Stomach (tissue), 9 donors: ENCODE data around the gene AGBL4. TPM values are rescaled to one million over a fixed set of nuclear protein-coding genes. Genes with fewer than 3 reads are reported as not detected.

Source experiments
- DNase-seq, 2 donors: peaks; one replicate each; pipeline versions ENCODE4 v3.0.0 to v3.0.0-alpha.2; 2013 to 2019
- H3K27ac ChIP-seq, 5 donors: fragments of 200-600 bp in 4 of 5; sonication (generic) in 4 of 5; one replicate each; pipeline ENCODE4 v1.5.1; 2013 to 2019; ENCODE audit warnings: mild to moderate bottlenecking in 1 of 5, moderate library complexity in 1 of 5
- H3K27me3 ChIP-seq, 3 donors: fragments of 200-600 bp; sonication (generic); one replicate each; pipeline ENCODE4 v1.5.1; 2017 to 2019; ENCODE audit warnings: mixed run types in 1 of 3
- H3K36me3 ChIP-seq, 4 donors: fragments of 200-600 bp; sonication (generic); 1 replicate in 3 of 4; 2 replicates in 1 of 4; pipeline ENCODE4 v1.5.1; 2016 to 2019
- H3K4me1 ChIP-seq, 4 donors: fragments of 200-600 bp; sonication (generic); one replicate each; pipeline ENCODE4 v1.5.1; 2016 to 2019
- H3K4me3 ChIP-seq, 4 donors: fragments of 200-600 bp; sonication (generic) in 3 of 4; one replicate each; pipeline ENCODE4 v1.5.1; 2016 to 2019; ENCODE audit warnings: mild to moderate bottlenecking in 1 of 4
- H3K9me3 ChIP-seq, 4 donors: fragments of 200-600 bp; sonication (generic); one replicate each; pipeline ENCODE4 v1.5.1; 2016 to 2019
- EP300 ChIP-seq: sonication (generic); formaldehyde crosslinking; IDR thresholded peaks from one replicate; pipeline ENCODE4 v1.6.1; 2017; ENCODE audit warnings: antibody characterized with exemption
- POLR2A ChIP-seq, 4 donors: fragments of 450-650 bp; IDR thresholded peaks; one replicate each; pipeline ENCODE4 v1.6.1; 2016; ENCODE audit warnings: antibody characterized with exemption in 4 of 4, control low read depth in 2 of 4, mild to moderate bottlenecking in 1 of 4, moderate library complexity in 1 of 4
- POLR2AphosphoS5 ChIP-seq, 3 donors: sonication (generic); formaldehyde crosslinking; IDR thresholded peaks; one replicate each; pipeline ENCODE4 v1.6.1; 2016; ENCODE audit warnings: antibody characterized with exemption in 3 of 3
- WGBS, 5 donors: extraction: QIAGEN DNeasy Blood & Tissue Kit in 3 of 5; methylation state at CpG; one replicate each; pipeline versions ENCODE4 v1.1.5 to v1.1.7; 2013 to 2018; 5-methylcytosine and 5-hydroxymethylcytosine counted together
- intact Hi-C: fragments of 100-400 bp; cut with DNase I; formaldehyde crosslinking; loops from one replicate; pipeline ENCODE4 v1.15.1; 2023; ENCODE audit warnings: low total_unique reads
- polyA plus RNA-seq, 3 donors: library from polyadenylated mRNA; stranded (reverse); fragments of 200-250 nt; gene quantifications; one replicate each; pipeline ENCODE4 v1.2.3, GENCODE V29; 2013
- total RNA-seq, 5 donors: library from RNA; depleted of rRNA; stranded (reverse); fragments of >200 nt; gene quantifications; one replicate each; pipeline versions ENCODE4 v1.1.0 to v1.2.3, GENCODE V29; 2014 to 2016
- TF ChIP-seq, protein P1 (sequence below), 7 experiments: fragments of 450-650 bp in 4 of 7; fragments of 200-600 bp in 3 of 7; sonication (generic) in 3 of 7; IDR thresholded peaks; one replicate each; pipeline ENCODE4 v1.5.1; 2016 to 2019; ENCODE audit warnings: antibody characterized with exemption in 7 of 7, control low read depth in 2 of 7, mild to moderate bottlenecking in 1 of 7
- donor health status: healthy with polysubstance abuse.
- donor health status: Bipolar disorder and iron deficiency.
- donor health status: healthy.

Gene AGBL4
- total and polyA plus RNA-seq, 8 donors, result 0.92 TPM; not detected in 7

DNA sequence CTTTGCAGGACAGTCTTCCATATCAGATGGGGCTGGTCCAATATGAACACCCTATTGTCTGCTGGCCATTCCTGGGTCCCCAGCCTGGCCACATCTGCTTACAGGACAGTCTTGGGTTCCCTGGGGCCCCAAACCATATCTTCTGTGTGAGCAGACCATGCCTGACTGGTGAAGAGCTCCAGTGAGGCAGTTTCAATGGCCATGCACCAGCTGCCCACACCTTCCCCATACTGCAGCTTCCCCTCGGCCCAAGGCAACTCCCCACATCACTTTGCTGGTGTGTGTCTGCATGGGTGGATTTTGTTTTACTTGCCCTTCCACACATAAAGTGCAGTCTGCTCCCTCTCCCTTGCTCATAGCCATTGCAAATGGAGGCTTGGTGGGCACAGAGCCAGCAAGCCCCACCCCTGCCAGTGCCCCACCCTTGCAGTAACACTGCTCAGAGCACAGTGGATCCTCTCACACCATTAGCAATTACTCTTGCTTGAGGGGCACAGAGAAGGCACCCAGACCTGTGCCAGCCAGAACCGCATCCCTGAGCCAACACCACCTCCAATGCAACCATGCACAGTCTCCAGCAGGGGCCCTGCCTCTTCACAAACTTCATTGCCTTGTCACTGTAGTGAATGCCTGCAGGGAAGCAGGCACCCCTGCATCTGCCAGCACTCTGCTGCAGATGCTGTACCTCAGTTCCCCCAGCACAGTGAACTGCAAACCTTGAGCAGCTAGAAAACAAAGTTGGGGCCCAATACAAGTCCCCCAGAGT is 772.6 kb downstream of the AGBL4 start:
- intact Hi-C loops, result no loop called here
- Histone ChIP-seq H3K4me3 (no peak overlapping the region), H3K9me3 (peaks cover 0 to 43% (median 16%) of the 10 kb centered on the region in 4 donors), H3K27ac (no peak overlapping the region), H3K27me3 (no peaks in the 10 kb centered on the region), H3K36me3 (no peaks in the 10 kb centered on the region), H3K4me1 (no peaks in the 10 kb centered on the region)
- WGBS, 5 donors, result 76 to 100% (median 92%) methylated on average over 1 to 2 of the region's 2 CpGs
- TF ChIP-seq POLR2AphosphoS5 (IDR thresholded peaks at IDR 0.05), result no peak
- TF ChIP-seq, protein P1, sequence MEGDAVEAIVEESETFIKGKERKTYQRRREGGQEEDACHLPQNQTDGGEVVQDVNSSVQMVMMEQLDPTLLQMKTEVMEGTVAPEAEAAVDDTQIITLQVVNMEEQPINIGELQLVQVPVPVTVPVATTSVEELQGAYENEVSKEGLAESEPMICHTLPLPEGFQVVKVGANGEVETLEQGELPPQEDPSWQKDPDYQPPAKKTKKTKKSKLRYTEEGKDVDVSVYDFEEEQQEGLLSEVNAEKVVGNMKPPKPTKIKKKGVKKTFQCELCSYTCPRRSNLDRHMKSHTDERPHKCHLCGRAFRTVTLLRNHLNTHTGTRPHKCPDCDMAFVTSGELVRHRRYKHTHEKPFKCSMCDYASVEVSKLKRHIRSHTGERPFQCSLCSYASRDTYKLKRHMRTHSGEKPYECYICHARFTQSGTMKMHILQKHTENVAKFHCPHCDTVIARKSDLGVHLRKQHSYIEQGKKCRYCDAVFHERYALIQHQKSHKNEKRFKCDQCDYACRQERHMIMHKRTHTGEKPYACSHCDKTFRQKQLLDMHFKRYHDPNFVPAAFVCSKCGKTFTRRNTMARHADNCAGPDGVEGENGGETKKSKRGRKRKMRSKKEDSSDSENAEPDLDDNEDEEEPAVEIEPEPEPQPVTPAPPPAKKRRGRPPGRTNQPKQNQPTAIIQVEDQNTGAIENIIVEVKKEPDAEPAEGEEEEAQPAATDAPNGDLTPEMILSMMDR (IDR thresholded peaks at IDR 0.05), result no peak
- TF ChIP-seq POLR2A (IDR thresholded peaks at IDR 0.05), result no peak
- TF ChIP-seq EP300, result no peak
- no peak for DNase-seq

DNA sequence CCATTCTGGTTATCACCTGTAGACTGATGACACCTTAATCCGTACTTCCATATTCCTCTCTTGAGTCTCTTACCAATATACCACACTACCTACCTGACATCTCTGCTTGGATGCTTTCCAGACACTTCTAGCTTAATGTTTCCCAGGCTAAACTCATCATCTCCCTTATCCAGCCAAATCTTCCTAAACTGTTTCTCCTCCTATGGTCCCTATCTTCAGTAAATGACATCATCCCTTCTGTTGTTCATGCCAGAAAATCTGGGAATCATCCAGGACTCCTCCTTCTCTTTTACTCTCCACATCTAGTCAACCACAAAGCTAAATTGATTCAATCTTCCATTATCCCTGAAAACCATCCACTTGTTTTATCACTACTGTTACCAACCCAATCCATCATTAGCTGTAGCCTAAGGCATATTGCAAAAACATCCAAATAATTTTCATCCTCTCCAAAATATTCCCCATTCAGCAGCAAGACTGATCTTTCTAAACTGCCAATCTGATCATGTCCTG is 783.0 kb downstream of the AGBL4 start:
- H3K27me3 ChIP-seq, result no peaks in the 10 kb centered on the region
- 85 to 97% (median 91%) methylated on average over 1 of the region's 1 CpG for WGBS, 5 donors
- no peak overlapping the region for H3K27ac ChIP-seq
- H3K4me1 ChIP-seq, result no peaks in the 10 kb centered on the region
- no peaks in the 10 kb centered on the region for H3K9me3 ChIP-seq
- no peak for DNase-seq
- TF ChIP-seq, protein P1 (IDR thresholded peaks at IDR 0.05), result no peak
- H3K36me3 ChIP-seq, result no peaks in the 10 kb centered on the region
- H3K4me3 ChIP-seq, result no peak overlapping the region
- intact Hi-C loops, result no loop called here

DNA sequence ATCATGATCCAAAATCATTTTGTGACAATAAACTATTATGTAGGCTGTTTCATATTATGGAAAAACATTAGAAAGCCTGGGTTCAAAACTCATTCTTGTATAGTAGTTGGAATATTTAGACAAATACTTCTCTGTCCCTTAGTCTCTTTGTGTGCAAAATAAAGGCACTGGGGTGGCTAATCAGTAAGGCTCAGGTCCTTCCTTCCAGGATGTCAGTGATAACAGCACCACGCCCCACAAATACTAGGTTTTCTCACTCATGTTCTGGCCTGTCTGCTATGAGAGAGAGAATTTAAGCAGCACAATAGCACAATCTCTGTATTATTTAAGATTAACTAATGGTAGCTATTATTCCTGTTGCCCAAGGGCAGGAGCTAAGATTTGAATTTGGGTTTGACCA is 788.8 kb downstream of the AGBL4 start:
- DNase-seq, result no peak
- no peaks in the 10 kb centered on the region for H3K9me3 ChIP-seq
- 27 to 69% (median 48%) methylated on average over 1 of the region's 1 CpG for WGBS, 5 donors
- no peaks in the 10 kb centered on the region for H3K4me1 ChIP-seq
- no peaks in the 10 kb centered on the region for H3K36me3 ChIP-seq
- no peaks in the 10 kb centered on the region for H3K27me3 ChIP-seq
- H3K4me3 ChIP-seq, result no peak overlapping the region
- TF ChIP-seq EP300, result no peak
- TF ChIP-seq POLR2AphosphoS5 (IDR thresholded peaks at IDR 0.05), result no peak
- TF ChIP-seq, protein P1 (IDR thresholded peaks at IDR 0.05), result no peak
- no peak for TF ChIP-seq POLR2A (IDR thresholded peaks at IDR 0.05)
- no peak overlapping the region for H3K27ac ChIP-seq
- intact Hi-C loops, result no loop called here

DNA sequence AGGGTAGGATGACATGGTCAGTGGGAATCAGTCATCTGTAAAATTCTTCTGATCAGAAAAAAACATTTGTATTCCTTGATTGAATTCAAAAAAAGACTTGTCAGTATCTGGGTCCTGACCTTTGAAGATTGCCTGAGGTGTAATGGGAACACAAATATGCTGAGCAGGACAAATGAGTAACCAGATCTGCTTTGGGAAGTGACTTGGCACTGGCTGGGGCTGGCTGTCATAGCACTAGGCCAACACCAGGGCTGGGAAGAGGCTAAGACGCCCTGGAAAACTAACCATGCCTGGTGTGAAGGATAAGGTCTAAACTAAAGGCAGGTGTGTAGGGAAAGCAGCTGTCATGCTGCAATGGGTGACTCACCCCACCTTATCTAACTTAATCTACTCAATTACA is 794.2 kb downstream of the AGBL4 start:
- intact Hi-C loops, result no loop called here
- WGBS, 5 donors, result 32 to 63% (median 48%) methylated on average over 1 of the region's 1 CpG

More for the DNA sequence above, 794.2 kb downstream of the AGBL4 start:
- peak in 1 of 2 donors; percentile 64 for DNase-seq
- H3K4me3 ChIP-seq, result no peak overlapping the region
- no peaks in the 10 kb centered on the region for H3K27me3 ChIP-seq
- no peak for TF ChIP-seq EP300
- TF ChIP-seq, protein P1 (IDR thresholded peaks at IDR 0.05), result peak in 2 of 7 experiments; percentile 22 to 32
- no peaks in the 10 kb centered on the region for H3K9me3 ChIP-seq
- H3K4me1 ChIP-seq, result no peaks in the 10 kb centered on the region
- H3K27ac ChIP-seq, result no peak overlapping the region
- H3K36me3 ChIP-seq, result no peaks in the 10 kb centered on the region
